B cell (primary cell): ENCODE measurements around the gene BRD3. TPM values are rescaled to one million over a fixed set of nuclear protein-coding genes. Genes with fewer than 3 reads are reported as not detected.

Experiments used
- polyA plus RNA-seq: library from polyadenylated mRNA; depleted of rRNA; stranded (reverse); fragments of >200 nt; gene quantifications from 2 replicates; pipeline ENCODE4 v1.2.3, GENCODE V29; 2012
- total RNA-seq, 2 donors: library from RNA; stranded (reverse); fragments of 120-200 nt in 1 of 2; gene quantifications; 1 replicate in 1 of 2; 2 replicates in 1 of 2; pipeline versions ENCODE4 v1.2.3 to v1.2.4, GENCODE V29; 2013 to 2022

Gene BRD3
- total and polyA plus RNA-seq, 2 donors (not counting 1 experiment from before 2014, with no cell fraction given), result 8.9 to 38.0 TPM

Other genes with a start within 250 kb of the BRD3 start
- gene VAV2, start 75.7 kb downstream of the BRD3 start, total RNA-seq, result 128 and 131 TPM in 2 replicates
- gene VAV2, start 75.7 kb downstream of the BRD3 start, polyA plus RNA-seq, result 34.4 and 47.4 TPM in 2 replicates
- gene BRD3OS, start 42.5 kb downstream of the BRD3 start, total RNA-seq, result 25.3 and 26.8 TPM in 2 replicates
- 9.1 and 12.0 TPM in 2 replicates for gene BRD3OS, start 42.5 kb downstream of the BRD3 start, polyA plus RNA-seq
- gene WDR5, start 68.1 kb upstream of the BRD3 start, total RNA-seq, result 21.1 and 23.8 TPM in 2 replicates
- gene WDR5, start 68.1 kb upstream of the BRD3 start, polyA plus RNA-seq, result 18.0 and 20.9 TPM in 2 replicates
- 77.0 and 89.2 TPM in 2 replicates for gene RNU6ATAC, start 96.5 kb upstream of the BRD3 start, total RNA-seq
- gene RNU6ATAC, start 96.5 kb upstream of the BRD3 start, polyA plus RNA-seq, result not detected in 2 replicates